ENCODE results near the gene PHACTR4.
A peak's percentile ranks its signal among the peaks of the same experiment; 100 is the strongest.

PHACTR4 gene

GRCh38 chr1:28417926-28418637, 48.5 kb downstream of the PHACTR4 start:
- no peaks in the 10 kb centered on the region for H4K20me1 ChIP-seq (ENCODE audit: insufficient read depth, low read length)
- H2AFZ ChIP-seq (ENCODE audit: low read depth, low read length) = no peak overlapping the region
- 0 out of 2 replicates have a peak overlapping the region, but pooled peaks have one; percentile 13 for H3K4me3 ChIP-seq (ENCODE audit: low read length)
- TF ChIP-seq EZH2phosphoT487 (IDR thresholded peaks at IDR 0.05; ENCODE audit: low read depth) (no peak), CTCF (IDR thresholded peaks at IDR 0.05; ENCODE audit: low read depth, low read length) (no peak)
- H3K4me2 ChIP-seq (ENCODE audit: low read length) = peak overlapping the region; percentile 59
- no peaks in the 10 kb centered on the region for H3K9me3 ChIP-seq (ENCODE audit: insufficient read depth, low read length)
- H3K9ac ChIP-seq (ENCODE audit: low read length) = no peak overlapping the region
- no peaks in the 10 kb centered on the region for H3K27me3 ChIP-seq (ENCODE audit: low read depth, low read length)
- H3K36me3 ChIP-seq (replicated peaks; ENCODE audit: low read depth, low read length) = no peaks in the 10 kb centered on the region
- no peaks in the 10 kb centered on the region for H3K79me2 ChIP-seq (ENCODE audit: low read length)
- H3K4me1 ChIP-seq (ENCODE audit: low read length) = peaks cover 6% of the 10 kb centered on the region; the same call in 1 of the 2 replicates
- no peak overlapping the region for H3K27ac ChIP-seq (ENCODE audit: low read length)

- no peaks in the 10 kb centered on the region for H4K20me1 ChIP-seq (ENCODE audit: insufficient read depth, low read length)
- H2AFZ ChIP-seq (ENCODE audit: low read depth, low read length) = no peak overlapping the region
- H3K4me3 ChIP-seq (ENCODE audit: low read length) = no peak overlapping the region
- H3K27ac ChIP-seq (ENCODE audit: low read length) = no peak overlapping the region
- no peak overlapping the region for H3K4me2 ChIP-seq (ENCODE audit: low read length)
- H3K9ac ChIP-seq (ENCODE audit: low read length) = no peak overlapping the region
- no peaks in the 10 kb centered on the region for H3K9me3 ChIP-seq (ENCODE audit: insufficient read depth, low read length)
- TF ChIP-seq CTCF (IDR thresholded peaks at IDR 0.05; ENCODE audit: low read depth, low read length) = no peak
- H3K4me1 ChIP-seq (ENCODE audit: low read length) = peaks cover 18% of the 10 kb centered on the region; the same call in 1 of the 2 replicates
- no peaks in the 10 kb centered on the region for H3K36me3 ChIP-seq (replicated peaks; ENCODE audit: low read depth, low read length)
- no peaks in the 10 kb centered on the region for H3K27me3 ChIP-seq (ENCODE audit: low read depth, low read length)
- H3K79me2 ChIP-seq (ENCODE audit: low read length) = no peaks in the 10 kb centered on the region
Observed at GRCh38 chr1:28421744-28422143, 52.2 kb downstream of the PHACTR4 start.

GRCh38 chr1:28426831-28427230, 57.3 kb downstream of the PHACTR4 start:
- no peaks in the 10 kb centered on the region for H3K9me3 ChIP-seq (ENCODE audit: insufficient read depth, low read length)
- no peak overlapping the region for H2AFZ ChIP-seq (ENCODE audit: low read depth, low read length)
- no peaks in the 10 kb centered on the region for H3K79me2 ChIP-seq (ENCODE audit: low read length)
- no peaks in the 10 kb centered on the region for H3K36me3 ChIP-seq (replicated peaks; ENCODE audit: low read depth, low read length)
- H3K27me3 ChIP-seq (ENCODE audit: low read depth, low read length) = no peaks in the 10 kb centered on the region
- no peaks in the 10 kb centered on the region for H4K20me1 ChIP-seq (ENCODE audit: insufficient read depth, low read length)
- TF ChIP-seq CTCF (IDR thresholded peaks at IDR 0.05; ENCODE audit: low read depth, low read length) (no peak), EZH2phosphoT487 (IDR thresholded peaks at IDR 0.05; ENCODE audit: low read depth) (no peak)
- peaks cover 28% of the 10 kb centered on the region for H3K4me1 ChIP-seq (ENCODE audit: low read length)
- H3K9ac ChIP-seq (ENCODE audit: low read length) = no peak overlapping the region
- H3K27ac ChIP-seq (ENCODE audit: low read length) = no peak overlapping the region
- H3K4me3 ChIP-seq (ENCODE audit: low read length) = no peak overlapping the region
- no peak overlapping the region for H3K4me2 ChIP-seq (ENCODE audit: low read length)

GRCh38 chr1:28428012-28428411, 58.5 kb downstream of the PHACTR4 start:
- peak overlapping the region; percentile 47 for H3K4me2 ChIP-seq (ENCODE audit: low read length)
- peaks cover 28% of the 10 kb centered on the region for H3K4me1 ChIP-seq (ENCODE audit: low read length)
- no peaks in the 10 kb centered on the region for H3K9me3 ChIP-seq (ENCODE audit: insufficient read depth, low read length)
- no peaks in the 10 kb centered on the region for H4K20me1 ChIP-seq (ENCODE audit: insufficient read depth, low read length)
- H3K27ac ChIP-seq (ENCODE audit: low read length) = peak overlapping the region; percentile 39
- no peaks in the 10 kb centered on the region for H3K27me3 ChIP-seq (ENCODE audit: low read depth, low read length)
- no peak overlapping the region for H2AFZ ChIP-seq (ENCODE audit: low read depth, low read length)
- no peaks in the 10 kb centered on the region for H3K79me2 ChIP-seq (ENCODE audit: low read length)
- TF ChIP-seq EZH2phosphoT487 (IDR thresholded peaks at IDR 0.05; ENCODE audit: low read depth) = no peak
- H3K36me3 ChIP-seq (replicated peaks; ENCODE audit: low read depth, low read length) = no peaks in the 10 kb centered on the region
- H3K9ac ChIP-seq (ENCODE audit: low read length) = no peak overlapping the region
- H3K4me3 ChIP-seq (ENCODE audit: low read length) = no peak overlapping the region

Measured in OCI-LY3 (cell line).